HepG2 (cell line): ENCODE results near the gene GLCE. TPM values are rescaled to one million over a fixed set of nuclear protein-coding genes. Genes with fewer than 3 reads are reported as not detected.

Experiments used
- ATM ChIP-seq: fragments of 450-650 bp; IDR thresholded peaks from 2 replicates; pipeline ENCODE4 v1.7.1; 2017; ENCODE audit warnings: mild to moderate bottlenecking, borderline replicate concordance
- E2F2 ChIP-seq: sonication (generic); formaldehyde crosslinking; IDR thresholded peaks from 2 replicates; pipeline ENCODE4 v1.4.0; 2020; ENCODE audit warnings: missing genetic modification reagents, borderline replicate concordance
- HMGA1 ChIP-seq: sonication (generic); formaldehyde crosslinking; conservative IDR thresholded peaks from 2 replicates; pipeline ENCODE4 v1.4.0; 2020; ENCODE audit warnings: missing genetic modification reagents
- KDM6A ChIP-seq: IDR thresholded peaks from 2 replicates; pipeline ENCODE4 v1.6.1; 2016; ENCODE audit warnings: low read depth
- NFRKB ChIP-seq: fragments of 450-650 bp; IDR thresholded peaks from 2 replicates; pipeline ENCODE4 v1.6.1; 2017
- NR2F1 ChIP-seq, 2 experiments: fragments of 450-650 bp in 1 of 2; formaldehyde crosslinking in 1 of 2; IDR thresholded peaks; 2 replicates each; pipeline versions ENCODE4 v1.5.0 to v1.6.1; 2016 to 2020; ENCODE audit warnings: mild to moderate bottlenecking in 1 of 2, missing compliant biosample characterization in 1 of 2, missing genetic modification reagents in 1 of 2, moderate library complexity in 1 of 2
- ONECUT2 ChIP-seq: sonication (generic); formaldehyde crosslinking; IDR thresholded peaks from 2 replicates; pipeline ENCODE4 v1.4.0; 2020; ENCODE audit warnings: missing genetic modification reagents
- PTBP1 ChIP-seq: fragments of 200-400 bp; formaldehyde crosslinking; IDR thresholded peaks from 2 replicates; pipeline ENCODE4 v1.6.1; 2018; ENCODE audit warnings: low read length, low read depth; ENCODE audit not compliant: poor library complexity, severe bottlenecking
- RBFOX2 ChIP-seq: fragments of 200-400 bp; formaldehyde crosslinking; IDR thresholded peaks from 2 replicates; pipeline ENCODE4 v1.6.1; 2017; ENCODE audit warnings: low read depth, mild to moderate bottlenecking, low read length
- REPIN1 ChIP-seq: sonication (generic); formaldehyde crosslinking; IDR thresholded peaks from 2 replicates; pipeline ENCODE4 v1.8.0; 2022; ENCODE audit warnings: missing genetic modification reagents, low read depth, mild to moderate bottlenecking, borderline replicate concordance
- XBP1 ChIP-seq: sonication (generic); formaldehyde crosslinking; IDR thresholded peaks from 2 replicates; pipeline ENCODE4 v1.5.0; 2020; ENCODE audit warnings: missing genetic modification reagents
- ZNF552 ChIP-seq: sonication (generic); formaldehyde crosslinking; IDR thresholded peaks from 2 replicates; pipeline ENCODE4 v1.9.0; 2022; ENCODE audit warnings: missing genetic modification reagents, mild to moderate bottlenecking, borderline replicate concordance
- ZNF556 ChIP-seq: sonication (generic); formaldehyde crosslinking; IDR thresholded peaks from 2 replicates; pipeline ENCODE4 v1.4.0; 2020; ENCODE audit warnings: mild to moderate bottlenecking, missing genetic modification reagents, borderline replicate concordance
- ZNF576 ChIP-seq: sonication (generic); formaldehyde crosslinking; IDR thresholded peaks from 2 replicates; pipeline ENCODE4 v1.4.0; 2020; ENCODE audit warnings: mild to moderate bottlenecking, missing genetic modification reagents
- ZNF678 ChIP-seq: sonication (generic); formaldehyde crosslinking; IDR thresholded peaks from 2 replicates; pipeline ENCODE4 v1.4.0; 2020; ENCODE audit warnings: mild to moderate bottlenecking, missing genetic modification reagents
- ZNF761 ChIP-seq: sonication (generic); formaldehyde crosslinking; conservative IDR thresholded peaks from 2 replicates; pipeline ENCODE4 v1.4.0; 2020; ENCODE audit warnings: mild to moderate bottlenecking, missing genetic modification reagents
- ZNF780A ChIP-seq: sonication (generic); formaldehyde crosslinking; IDR thresholded peaks from 2 replicates; pipeline ENCODE4 v1.8.0; 2022; ENCODE audit warnings: mild to moderate bottlenecking, missing genetic modification reagents, moderate library complexity
- ZNF782 ChIP-seq: sonication (generic); formaldehyde crosslinking; IDR thresholded peaks from 2 replicates; pipeline ENCODE4 v1.4.0; 2020; ENCODE audit warnings: missing genetic modification reagents, mild to moderate bottlenecking, borderline replicate concordance
- polyA plus RNA-seq, 8 experiments: library from polyadenylated mRNA; depleted of rRNA in 3 of 8; stranded (reverse) in 7 of 8; unstranded in 1 of 8; fragments of >200 nt; fragmentation: Illumina TruSeq in 4 of 8; extraction: Trizol in 4 of 8; gene quantifications; 2 replicates each; pipeline versions ENCODE4 v1.2.1 to v1.2.3, GENCODE V29; 2011 to 2016; ENCODE audit warnings: low read depth in 4 of 8, missing spikeins in 1 of 8, mixed read lengths in 1 of 8; ENCODE audit not compliant: insufficient read depth in 1 of 8
- total RNA-seq, 5 experiments: library from RNA; depleted of rRNA; stranded (reverse); fragments of >200 nt; fragmentation: Illumina TruSeq; extraction: Trizol; gene quantifications; 2 replicates each; pipeline ENCODE4 v1.2.3, GENCODE V29; 2016; ENCODE audit warnings: low read depth in 1 of 5
- TF ChIP-seq, protein P1 (sequence below): sonication (generic); formaldehyde crosslinking; IDR thresholded peaks from 2 replicates; pipeline ENCODE4 v1.4.0; 2020; ENCODE audit warnings: missing genetic modification reagents, borderline replicate concordance
- TF ChIP-seq, protein P2 (sequence below): sonication (generic); formaldehyde crosslinking; IDR thresholded peaks from 2 replicates; pipeline ENCODE4 v1.5.0; 2020; ENCODE audit warnings: missing genetic modification reagents
- TF ChIP-seq, protein P3 (sequence below): sonication (generic); formaldehyde crosslinking; IDR thresholded peaks from 2 replicates; pipeline ENCODE4 v1.4.0; 2020; ENCODE audit warnings: missing genetic modification reagents
- TF ChIP-seq, protein P4 (sequence below): sonication (generic); formaldehyde crosslinking; IDR thresholded peaks from 2 replicates; pipeline ENCODE4 v1.5.1; 2020; ENCODE audit warnings: mild to moderate bottlenecking, missing genetic modification reagents, moderate library complexity

GLCE gene
- total and polyA plus RNA-seq, 2 of the 13 experiments (the other 11 are each of a cell fraction or from before 2014, with no cell fraction given), result 12.9 to 23.4 TPM

GRCh38 chr15:69224383-69224782 is 63.9 kb downstream of the GLCE start (continued):
- TF ChIP-seq, protein P1, sequence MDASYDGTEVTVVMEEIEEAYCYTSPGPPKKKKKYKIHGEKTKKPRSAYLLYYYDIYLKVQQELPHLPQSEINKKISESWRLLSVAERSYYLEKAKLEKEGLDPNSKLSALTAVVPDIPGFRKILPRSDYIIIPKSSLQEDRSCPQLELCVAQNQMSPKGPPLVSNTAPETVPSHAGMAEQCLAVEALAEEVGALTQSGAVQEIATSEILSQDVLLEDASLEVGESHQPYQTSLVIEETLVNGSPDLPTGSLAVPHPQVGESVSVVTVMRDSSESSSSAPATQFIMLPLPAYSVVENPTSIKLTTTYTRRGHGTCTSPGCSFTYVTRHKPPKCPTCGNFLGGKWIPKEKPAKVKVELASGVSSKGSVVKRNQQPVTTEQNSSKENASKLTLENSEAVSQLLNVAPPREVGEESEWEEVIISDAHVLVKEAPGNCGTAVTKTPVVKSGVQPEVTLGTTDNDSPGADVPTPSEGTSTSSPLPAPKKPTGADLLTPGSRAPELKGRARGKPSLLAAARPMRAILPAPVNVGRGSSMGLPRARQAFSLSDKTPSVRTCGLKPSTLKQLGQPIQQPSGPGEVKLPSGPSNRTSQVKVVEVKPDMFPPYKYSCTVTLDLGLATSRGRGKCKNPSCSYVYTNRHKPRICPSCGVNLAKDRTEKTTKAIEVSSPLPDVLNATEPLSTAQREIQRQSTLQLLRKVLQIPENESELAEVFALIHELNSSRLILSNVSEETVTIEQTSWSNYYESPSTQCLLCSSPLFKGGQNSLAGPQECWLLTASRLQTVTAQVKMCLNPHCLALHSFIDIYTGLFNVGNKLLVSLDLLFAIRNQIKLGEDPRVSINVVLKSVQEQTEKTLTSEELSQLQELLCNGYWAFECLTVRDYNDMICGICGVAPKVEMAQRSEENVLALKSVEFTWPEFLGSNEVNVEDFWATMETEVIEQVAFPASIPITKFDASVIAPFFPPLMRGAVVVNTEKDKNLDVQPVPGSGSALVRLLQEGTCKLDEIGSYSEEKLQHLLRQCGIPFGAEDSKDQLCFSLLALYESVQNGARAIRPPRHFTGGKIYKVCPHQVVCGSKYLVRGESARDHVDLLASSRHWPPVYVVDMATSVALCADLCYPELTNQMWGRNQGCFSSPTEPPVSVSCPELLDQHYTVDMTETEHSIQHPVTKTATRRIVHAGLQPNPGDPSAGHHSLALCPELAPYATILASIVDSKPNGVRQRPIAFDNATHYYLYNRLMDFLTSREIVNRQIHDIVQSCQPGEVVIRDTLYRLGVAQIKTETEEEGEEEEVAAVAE (CRISPR knock-in tag), result peak; percentile 63; the same call in 1 of the 2 replicates
- no peak for TF ChIP-seq ZNF576 (CRISPR knock-in tag)
- no peak for TF ChIP-seq ZNF780A
- TF ChIP-seq ONECUT2 (CRISPR knock-in tag), result no peak; the same call in 1 of the 2 replicates
- no peak for TF ChIP-seq ZNF556 (CRISPR knock-in tag)
- no peak for TF ChIP-seq ZNF552 (CRISPR knock-in tag)
- peak; percentile 69; the same call in 1 of the 2 replicates for TF ChIP-seq REPIN1 (CRISPR knock-in tag)
- TF ChIP-seq ZNF761 (CRISPR knock-in tag), result no peak
- no peak for TF ChIP-seq ZNF678 (CRISPR knock-in tag)
- no peak for TF ChIP-seq RBFOX2
- TF ChIP-seq HMGA1 (CRISPR knock-in tag), result no peak
- no peak for TF ChIP-seq NR2F1 (CRISPR knock-in tag; IDR thresholded peaks at IDR 0.05)
- TF ChIP-seq ATM, result no peak
- TF ChIP-seq KDM6A (CRISPR knock-in tag), result peak; percentile 81; the same call in 1 of the 2 replicates
- TF ChIP-seq, protein P2, sequence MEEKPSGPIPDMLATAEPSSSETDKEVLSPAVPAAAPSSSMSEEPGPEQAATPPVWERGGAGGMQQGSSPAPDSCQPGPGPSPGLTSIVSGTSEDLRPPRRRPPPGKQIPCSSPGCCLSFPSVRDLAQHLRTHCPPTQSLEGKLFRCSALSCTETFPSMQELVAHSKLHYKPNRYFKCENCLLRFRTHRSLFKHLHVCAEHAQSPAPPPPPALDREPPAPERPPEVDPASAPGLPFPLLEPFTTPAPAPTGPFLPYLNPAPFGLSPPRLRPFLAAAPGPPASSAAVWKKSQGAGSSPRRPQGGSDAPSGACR (CRISPR knock-in tag), result peak; percentile 67; the same call in 1 of the 2 replicates
- TF ChIP-seq, protein P3, sequence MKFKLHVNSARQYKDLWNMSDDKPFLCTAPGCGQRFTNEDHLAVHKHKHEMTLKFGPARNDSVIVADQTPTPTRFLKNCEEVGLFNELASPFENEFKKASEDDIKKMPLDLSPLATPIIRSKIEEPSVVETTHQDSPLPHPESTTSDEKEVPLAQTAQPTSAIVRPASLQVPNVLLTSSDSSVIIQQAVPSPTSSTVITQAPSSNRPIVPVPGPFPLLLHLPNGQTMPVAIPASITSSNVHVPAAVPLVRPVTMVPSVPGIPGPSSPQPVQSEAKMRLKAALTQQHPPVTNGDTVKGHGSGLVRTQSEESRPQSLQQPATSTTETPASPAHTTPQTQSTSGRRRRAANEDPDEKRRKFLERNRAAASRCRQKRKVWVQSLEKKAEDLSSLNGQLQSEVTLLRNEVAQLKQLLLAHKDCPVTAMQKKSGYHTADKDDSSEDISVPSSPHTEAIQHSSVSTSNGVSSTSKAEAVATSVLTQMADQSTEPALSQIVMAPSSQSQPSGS (CRISPR knock-in tag), result peak; percentile 75
- TF ChIP-seq NFRKB, result no peak
- no peak for TF ChIP-seq XBP1
- no peak for TF ChIP-seq E2F2 (CRISPR knock-in tag)
- no peak for TF ChIP-seq PTBP1
- no peak for TF ChIP-seq ZNF782
- TF ChIP-seq, protein P4, sequence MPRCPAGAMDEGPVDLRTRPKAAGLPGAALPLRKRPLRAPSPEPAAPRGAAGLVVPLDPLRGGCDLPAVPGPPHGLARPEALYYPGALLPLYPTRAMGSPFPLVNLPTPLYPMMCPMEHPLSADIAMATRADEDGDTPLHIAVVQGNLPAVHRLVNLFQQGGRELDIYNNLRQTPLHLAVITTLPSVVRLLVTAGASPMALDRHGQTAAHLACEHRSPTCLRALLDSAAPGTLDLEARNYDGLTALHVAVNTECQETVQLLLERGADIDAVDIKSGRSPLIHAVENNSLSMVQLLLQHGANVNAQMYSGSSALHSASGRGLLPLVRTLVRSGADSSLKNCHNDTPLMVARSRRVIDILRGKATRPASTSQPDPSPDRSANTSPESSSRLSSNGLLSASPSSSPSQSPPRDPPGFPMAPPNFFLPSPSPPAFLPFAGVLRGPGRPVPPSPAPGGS (CRISPR knock-in tag), result no peak
